HG03521 (cell line): ENCODE measurements around the gene GPR152.
"Not testable (repeated sequence)": the region's sequence is repeated elsewhere in the genome, so short reads cannot be mapped to it uniquely, and the experiment has no call there.

Experiments
- ATAC-seq: cut with Tn5 transposase; IDR thresholded peaks from one replicate; pipeline ENCODE4 v1.9.1; 2021; ENCODE audit warnings: mild to moderate bottlenecking, moderate library complexity; ENCODE audit not compliant: unreplicated experiment

GPR152 gene

GRCh38 chr11:67489885-67490726, 37.6 kb upstream of the GPR152 start:
- ATAC-seq = no peak

- ATAC-seq = no peak
These were observed 36.8 kb upstream of the GPR152 start for GRCh38 chr11:67489203-67489884.

- ATAC-seq = no peak
These were observed 34.1 kb upstream of the GPR152 start for GRCh38 chr11:67486481-67487195.

- not testable (repeated sequence) for ATAC-seq
These were observed 33.4 kb upstream of the GPR152 start for GRCh38 chr11:67485873-67486361.

- no peak for ATAC-seq
These were observed 32.4 kb upstream of the GPR152 start for GRCh38 chr11:67484847-67485311.

- no peak for ATAC-seq
These were observed 31.5 kb upstream of the GPR152 start for GRCh38 chr11:67483831-67484665.

GRCh38 chr11:67482827-67483798, 30.6 kb upstream of the GPR152 start, which contains the start of gene AIP:
TSS of gene AIP (plus strand) at chr11:67483026. CDS start at chr11:67483159, 133 bp downstream.
- ATAC-seq = peak; percentile 62

- no peak for ATAC-seq
These were observed 29.8 kb upstream of the GPR152 start for GRCh38 chr11:67482275-67482826.

- ATAC-seq = not testable (repeated sequence)
These were observed 25.0 kb upstream of the GPR152 start for GRCh38 chr11:67477344-67478050.

- not testable (repeated sequence) for ATAC-seq
These were observed 24.2 kb upstream of the GPR152 start for GRCh38 chr11:67476692-67477091.

GRCh38 chr11:67472882-67473281, 20.4 kb upstream of the GPR152 start:
- ATAC-seq = no peak

- ATAC-seq = no peak
These were observed 17.9 kb upstream of the GPR152 start for GRCh38 chr11:67470337-67471002.

GRCh38 chr11:67469508-67469811, 16.9 kb upstream of the GPR152 start:
- no peak for ATAC-seq

- peak; percentile 66 for ATAC-seq
These were observed 16.4 kb upstream of the GPR152 start, which contains the start of gene TMEM134 for GRCh38 chr11:67468759-67469507. TSS of gene TMEM134 (minus strand) at chr11:67469251. CDS start at chr11:67469192, 59 bp downstream.

- ATAC-seq = no peak
These were observed 15.9 kb upstream of the GPR152 start for GRCh38 chr11:67468456-67468758.

- ATAC-seq = no peak
These were observed 15.5 kb upstream of the GPR152 start for GRCh38 chr11:67468056-67468455.
